Inferior parietal cortex (tissue), 1 donor: ENCODE results near the gene TAC4.

ENCODE experiments used
- DNase-seq: peaks from one replicate; pipeline ENCODE4 v3.0.0-alpha.2; 2016; ENCODE audit errors: extremely low spot score

The TAC4 gene, protein sequence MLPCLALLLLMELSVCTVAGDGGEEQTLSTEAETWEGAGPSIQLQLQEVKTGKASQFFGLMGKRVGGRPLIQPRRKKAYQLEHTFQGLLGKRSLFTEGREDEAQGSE

DNA sequence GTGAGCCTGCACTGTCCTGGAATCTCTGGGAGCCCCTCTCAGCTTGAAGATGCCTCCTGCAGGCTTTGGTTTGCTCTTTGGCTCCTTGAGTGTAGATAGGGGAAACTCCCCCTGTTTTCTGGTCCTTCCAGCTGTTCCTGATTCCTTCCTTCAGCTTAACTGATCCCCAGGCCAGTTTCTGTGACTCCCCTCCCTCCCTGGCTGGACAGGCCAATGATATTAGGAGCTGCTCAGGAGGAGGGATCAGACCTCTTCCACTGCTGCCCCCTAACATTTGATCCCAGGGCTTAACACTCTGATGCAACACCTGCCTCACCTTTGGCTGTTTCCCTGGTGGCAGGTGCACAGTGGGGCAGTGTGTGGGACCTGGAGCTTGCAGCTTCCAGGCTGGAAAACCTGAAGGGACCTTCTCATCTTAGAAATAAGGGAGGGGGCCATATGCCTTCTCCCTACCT, at the start of gene TAC4:
Gene TAC4, minus strand, starts transcription at position 51 of the 455 bp plus-strand sequence. CDS start 52 bp downstream, outside the sequence.
- no peak for DNase-seq

DNA sequence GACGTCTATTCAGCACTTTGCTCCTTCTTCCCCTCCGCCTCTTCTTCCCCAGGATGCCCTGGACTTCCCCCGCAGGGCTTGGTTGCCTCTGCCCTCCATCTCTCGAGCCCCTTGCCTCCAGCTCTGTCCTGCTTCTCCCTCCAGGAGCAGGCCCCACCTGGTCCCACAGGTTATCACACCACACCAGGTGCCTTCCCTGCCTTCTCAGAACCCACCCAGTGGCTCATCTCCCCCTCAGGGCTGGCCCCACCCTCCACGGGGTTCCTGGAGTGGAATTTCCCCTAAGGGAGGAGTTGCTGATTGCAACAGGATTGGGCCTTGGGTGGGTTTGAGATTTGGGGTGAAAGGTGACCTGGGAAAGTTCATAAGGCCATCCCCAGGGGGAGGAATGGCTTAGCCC, 49.0 kb upstream of the TAC4 start:
- DNase-seq: no peak

DNA sequence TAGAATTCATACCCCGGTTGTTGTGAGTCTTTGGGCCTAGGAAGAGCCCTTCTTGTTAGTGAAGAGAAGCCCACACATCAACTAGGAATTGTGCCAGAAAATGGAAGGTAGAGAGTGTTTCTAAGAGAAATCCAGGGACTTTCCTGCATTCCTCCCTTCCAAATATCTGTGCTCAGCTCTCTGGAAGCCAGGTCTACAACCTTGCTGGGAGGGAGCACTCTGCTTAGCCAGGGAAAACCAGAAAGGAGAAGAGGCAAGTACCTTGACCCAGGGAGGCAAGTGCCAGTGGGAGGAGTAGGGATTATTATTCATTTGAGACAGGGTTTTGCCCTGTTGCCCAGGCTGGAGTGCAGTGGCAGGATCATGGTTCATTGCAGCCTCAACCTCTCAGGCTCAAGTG, 48.4 kb upstream of the TAC4 start:
- DNase-seq: no peak

DNA sequence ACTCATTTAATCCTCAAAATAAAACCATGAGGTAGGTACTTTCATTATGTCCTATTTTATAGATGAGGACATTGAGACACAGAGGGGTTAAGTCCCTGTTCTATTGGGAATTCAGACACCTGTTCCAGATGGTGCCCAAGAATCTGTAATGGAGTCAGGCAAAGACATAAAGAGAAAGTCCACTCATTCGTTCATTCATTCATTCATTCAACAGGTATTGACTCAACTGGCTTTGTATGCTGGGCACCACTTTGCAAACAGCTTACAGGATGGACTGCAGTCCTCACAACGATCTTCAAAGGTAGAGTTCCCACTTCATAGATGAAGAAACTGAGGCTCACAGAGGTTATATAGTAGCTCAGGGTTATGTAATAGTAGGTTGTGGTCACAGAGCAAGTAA, 47.9 kb upstream of the TAC4 start:
- DNase-seq: no peak

DNA sequence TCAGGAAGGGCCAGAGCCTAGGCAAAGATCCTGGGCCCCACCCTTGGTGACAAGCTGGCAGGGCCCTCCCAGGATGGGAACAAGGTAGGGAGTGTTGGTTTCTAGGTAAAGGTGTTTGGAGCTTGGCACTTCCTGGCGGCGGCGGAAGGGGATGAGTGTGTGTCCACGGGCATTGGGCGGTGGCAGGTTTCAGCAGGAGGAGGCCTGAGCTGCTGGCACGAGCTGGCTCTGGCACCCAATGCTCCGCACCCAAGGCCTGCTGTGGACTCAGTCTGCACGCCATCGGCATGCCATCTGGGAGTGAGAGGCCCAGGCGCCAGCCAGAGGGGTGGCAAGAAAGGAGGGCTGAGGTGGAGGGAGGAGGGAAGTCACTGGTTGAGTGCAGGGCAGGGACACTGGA, 46.9 kb upstream of the TAC4 start:
- no peak for DNase-seq

DNA sequence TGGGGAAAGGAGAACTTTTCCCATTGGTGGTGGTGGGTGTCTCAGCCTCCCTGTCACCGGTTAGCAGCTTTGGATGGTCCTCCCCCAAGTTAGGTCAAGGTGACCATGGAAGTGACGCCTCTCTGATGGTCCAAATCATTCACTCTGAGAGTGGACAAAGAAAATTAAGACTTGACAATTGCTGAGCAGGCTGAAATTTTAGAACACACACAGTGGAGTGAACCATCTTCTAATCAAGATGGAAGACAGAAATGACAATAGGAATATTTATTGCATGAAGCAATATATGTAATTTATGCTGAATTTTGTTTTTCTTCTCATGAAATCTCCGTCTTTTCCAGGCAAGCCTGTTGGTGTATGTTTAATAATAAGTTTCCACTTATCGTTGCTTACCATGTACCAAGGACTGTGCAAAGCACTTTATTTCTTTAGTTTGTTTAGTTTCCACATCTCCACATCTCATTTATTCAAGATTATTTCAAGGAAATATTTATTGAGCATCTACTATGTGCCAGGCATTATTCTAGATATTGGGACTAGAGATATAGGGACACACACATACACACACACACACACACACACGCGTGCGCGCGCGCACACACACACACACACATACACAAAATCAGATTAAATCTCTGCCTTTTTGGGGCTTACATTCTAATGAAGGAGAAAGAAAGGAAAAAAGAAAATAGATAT, 44.0 kb upstream of the TAC4 start:
- no peak for DNase-seq

DNA sequence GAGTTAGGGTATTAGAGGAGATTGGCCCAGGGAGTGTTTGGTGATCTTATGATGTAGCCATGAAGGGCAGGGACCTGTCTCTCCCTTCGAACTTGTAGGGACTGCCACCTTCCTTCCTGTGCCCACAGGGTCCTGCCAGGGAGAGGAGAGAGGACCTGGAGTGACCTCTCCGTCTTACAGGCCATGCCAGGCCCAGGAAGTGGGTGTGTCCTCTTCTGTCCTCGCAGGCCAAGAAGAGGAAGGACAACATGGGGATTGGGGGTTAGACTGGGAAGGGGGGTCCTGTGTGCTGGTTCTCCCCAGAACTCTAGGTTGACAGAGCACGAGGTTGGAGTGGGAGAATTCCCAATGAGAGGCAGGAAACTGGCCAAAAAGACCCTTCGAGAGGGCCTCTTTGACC, 43.4 kb upstream of the TAC4 start:
- no peak for DNase-seq

DNA sequence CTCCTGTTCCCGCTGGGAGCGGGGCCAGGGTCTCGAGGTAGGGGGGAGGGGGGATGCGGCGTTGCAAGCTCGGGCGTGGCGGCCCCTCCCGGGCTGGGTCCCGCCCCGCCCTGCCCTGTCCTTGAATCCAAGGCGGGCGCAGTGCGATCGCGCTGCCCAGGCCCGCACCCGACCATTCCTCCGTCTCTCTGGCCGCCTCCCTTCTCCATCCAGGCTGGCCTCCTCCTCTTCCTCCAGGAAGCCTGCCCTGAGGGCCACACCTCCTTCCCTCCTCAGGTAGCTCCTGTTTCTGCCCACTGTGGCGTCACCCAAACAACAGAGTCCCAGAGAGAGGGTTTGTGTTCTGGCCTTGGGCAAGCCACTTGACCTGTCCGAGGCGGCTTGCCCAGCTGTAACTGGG, 43.0 kb upstream of the TAC4 start:
- no peak for DNase-seq

DNA sequence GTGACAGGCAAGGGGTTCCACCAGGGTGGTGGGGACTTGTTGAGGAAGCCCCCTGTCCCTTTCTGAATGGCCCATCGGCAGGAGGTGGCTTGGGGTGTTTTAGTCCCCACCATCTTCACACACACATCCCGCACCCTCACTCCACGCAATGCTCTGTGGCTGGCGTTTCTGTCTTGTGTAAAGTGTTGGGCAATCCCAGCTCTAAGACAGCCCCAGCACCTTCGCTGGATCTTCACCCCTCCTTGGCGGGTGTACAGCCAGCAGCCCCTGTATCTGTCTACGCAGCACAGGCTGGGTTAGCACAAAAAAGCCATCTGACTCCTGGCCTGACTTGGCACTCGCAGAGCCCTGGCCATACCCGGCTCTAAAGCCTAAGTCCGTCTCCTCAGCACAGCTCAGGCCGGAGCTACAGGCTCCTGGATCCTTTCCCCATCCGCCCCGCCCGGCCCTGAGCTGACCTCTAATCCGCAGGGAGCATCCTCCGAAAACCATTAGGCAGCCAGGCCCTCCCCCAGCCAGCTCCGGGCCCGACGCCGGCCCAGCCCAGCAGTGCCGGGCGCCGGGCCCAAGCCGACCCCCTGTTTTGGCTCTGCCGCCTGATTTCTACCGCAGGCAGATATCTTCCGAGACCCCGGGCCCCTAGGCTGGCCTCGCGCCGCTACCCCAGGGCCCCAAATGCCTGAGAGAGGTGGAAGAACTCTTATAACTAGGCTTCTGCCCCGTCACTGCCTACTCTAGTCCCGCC, 42.4 kb upstream of the TAC4 start:
- no peak for DNase-seq

DNA sequence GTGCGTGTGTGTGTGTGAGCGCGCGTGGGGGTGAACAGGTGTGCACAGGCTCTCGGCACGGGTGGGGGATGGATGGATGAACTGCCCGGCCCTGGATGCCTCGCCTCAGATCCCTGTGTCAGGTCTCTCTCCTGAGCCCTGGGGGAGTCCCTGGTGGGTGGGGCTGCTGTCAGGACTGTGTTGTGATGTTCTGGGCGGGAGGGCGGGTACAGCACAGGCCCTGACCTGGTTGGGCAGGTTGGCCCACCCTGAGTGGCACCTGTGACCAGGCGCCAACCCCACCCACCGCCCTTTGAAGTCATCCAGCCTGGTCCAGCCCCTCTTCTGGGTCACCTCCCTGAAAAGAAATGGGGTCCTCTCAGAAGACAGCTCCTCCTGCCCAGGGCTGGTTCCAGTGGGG, 41.6 kb upstream of the TAC4 start:
- no peak for DNase-seq

DNA sequence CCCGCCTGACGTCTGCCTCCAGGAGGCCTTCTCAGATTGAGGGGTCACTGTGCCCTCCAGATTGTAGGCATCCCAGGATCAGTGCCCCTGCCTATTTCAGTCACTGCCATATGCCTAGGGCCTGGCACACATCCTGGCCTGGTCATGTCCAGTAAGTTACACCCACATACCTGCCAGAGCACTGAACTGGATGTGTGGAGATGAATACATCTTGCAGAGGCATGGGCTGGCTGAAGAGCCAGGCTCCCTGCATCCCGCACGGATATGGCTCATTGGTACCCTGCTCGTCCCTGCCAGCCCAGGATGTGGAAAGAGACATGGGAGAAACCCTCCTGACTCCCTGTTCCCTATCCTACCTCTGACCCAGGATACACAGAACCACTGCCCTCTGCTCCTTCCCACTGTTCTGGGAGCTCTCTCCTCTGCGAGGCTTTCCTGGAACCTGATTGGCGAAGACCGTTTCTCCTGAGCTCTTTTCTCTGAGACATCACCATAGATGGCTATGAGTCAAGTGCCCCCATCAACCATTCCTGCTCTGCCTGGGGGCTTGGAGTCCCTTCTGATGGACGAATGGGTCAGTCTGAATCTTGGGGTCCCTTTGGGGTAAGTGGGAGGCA, 40.0 kb upstream of the TAC4 start:
- DNase-seq: no peak

DNA sequence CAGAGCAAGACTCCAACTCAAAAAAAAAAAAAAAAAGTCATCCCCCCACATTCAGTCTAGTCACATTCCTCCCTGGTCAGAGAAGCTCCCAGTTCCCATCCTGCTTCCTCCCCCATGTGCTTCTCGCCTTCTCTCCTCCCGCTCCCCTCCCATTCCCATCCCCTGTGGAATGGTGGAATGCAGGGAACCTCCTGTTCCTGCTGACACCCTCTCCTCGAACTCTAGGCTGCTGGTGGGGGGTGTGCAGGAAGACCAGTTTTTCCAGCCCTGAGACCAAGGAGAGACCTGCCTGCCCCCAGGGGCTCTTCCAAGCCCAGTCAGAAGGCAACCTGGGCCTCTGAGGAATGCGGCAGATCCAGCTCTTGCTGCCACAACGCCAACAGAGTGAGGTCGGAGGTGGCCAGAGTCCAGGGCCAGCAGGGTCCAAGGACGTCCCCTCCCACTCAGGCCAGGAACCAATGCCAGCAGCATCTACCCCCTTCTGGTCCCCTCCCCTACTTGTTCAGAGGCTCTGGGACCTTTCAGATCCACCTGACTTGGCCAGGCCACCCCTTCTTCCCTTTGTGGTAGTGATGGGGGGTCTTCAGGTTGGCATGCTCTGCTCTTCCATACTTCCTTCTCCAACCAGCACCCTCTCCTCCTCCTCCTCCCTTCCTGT, 39.3 kb upstream of the TAC4 start:
- no peak for DNase-seq

DNA sequence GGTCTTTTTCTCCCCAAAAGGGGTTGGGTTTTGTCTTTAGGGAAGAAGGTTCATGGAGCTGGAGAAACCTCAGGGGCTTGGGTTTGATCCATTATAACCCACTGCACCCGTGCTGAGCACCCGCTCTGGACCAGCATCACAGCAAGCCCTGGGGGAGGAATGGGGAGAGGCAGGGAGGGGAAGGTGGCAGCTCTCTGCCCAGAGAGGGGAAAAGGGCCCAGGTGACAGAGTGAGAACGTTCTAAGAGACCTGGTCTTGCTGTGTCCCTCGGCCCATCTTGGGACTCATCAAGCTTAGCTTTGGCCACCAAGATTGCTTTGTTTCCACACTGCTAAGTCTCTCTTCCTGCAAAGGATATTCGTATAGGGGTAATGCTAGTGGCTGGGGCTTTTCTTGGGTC, 38.2 kb upstream of the TAC4 start:
- no peak for DNase-seq

DNA sequence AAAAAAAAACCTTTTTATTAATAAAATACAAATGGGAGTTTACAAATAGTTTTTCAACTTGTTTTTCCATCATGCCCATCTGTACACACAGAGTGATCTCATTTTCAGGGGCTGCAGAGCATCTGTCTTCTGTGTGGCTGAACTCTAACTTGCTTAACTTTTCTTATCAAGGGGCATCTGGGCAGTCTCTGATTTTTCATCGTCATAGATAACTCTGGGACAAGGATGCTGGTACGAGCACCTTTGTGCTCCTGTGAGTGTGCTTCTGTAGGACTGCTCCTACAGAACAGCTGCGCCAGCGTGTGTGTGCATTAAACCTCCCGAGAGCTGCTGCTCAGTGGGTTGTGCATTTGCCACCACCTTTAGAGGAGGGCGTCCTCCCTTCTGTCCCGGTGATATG, 34.6 kb upstream of the TAC4 start:
- DNase-seq: no peak

DNA sequence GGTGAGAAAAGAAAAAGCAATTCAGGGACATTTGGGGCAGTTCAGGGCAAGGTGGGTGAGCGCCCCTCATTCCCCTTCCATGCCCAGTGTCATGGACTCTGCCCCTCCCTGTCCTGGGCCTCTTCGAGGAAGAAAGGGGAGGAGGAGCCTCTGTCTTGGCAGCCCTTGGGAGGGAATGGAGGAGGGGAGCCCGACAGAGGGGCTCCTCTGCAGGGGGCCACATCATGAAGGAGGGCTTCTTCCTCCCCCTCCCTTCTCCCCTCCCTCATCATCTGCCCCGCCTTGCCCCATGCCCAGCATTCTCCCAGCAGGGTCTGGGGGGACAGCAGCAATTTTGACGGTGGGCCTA, 33.2 kb upstream of the TAC4 start:
- DNase-seq: no peak

DNA sequence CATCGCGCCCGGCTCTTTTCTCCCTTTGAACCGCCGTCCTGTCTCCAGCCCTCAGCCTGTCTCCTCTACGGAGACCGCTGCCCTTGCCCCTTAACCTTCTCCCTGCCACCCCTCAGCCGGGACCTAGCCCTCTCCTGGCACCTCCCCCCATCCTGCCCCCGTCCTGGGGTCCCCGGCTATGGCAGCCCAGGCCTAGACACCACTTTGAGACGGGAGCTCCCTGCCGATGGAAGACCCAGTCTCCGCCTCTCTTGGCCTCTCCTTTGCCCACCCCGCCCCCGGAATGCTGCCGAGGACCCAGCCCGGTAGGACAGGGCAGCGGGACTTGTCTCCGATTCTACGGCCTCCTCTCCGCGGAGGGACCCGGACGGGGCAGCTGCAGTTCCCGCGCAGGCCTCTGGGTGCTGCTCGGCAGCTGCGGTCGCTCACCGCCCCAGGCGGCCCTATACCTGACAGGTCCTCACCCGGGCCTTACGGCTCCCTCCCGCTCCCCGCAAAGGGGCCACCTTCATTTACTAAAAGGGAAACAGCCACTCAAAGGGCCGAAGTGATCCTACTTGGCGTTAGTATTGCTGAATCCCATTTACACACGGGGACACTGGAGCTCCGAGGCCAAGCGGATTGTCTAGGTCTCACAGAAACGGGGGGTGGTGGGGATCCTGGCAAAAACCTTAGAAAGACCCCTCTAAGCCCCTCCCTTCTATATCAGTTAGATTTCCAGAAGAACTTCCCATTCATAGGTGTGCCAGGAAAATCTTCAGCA, 32.6 kb upstream of the TAC4 start:
- DNase-seq: peak; percentile 32

DNA sequence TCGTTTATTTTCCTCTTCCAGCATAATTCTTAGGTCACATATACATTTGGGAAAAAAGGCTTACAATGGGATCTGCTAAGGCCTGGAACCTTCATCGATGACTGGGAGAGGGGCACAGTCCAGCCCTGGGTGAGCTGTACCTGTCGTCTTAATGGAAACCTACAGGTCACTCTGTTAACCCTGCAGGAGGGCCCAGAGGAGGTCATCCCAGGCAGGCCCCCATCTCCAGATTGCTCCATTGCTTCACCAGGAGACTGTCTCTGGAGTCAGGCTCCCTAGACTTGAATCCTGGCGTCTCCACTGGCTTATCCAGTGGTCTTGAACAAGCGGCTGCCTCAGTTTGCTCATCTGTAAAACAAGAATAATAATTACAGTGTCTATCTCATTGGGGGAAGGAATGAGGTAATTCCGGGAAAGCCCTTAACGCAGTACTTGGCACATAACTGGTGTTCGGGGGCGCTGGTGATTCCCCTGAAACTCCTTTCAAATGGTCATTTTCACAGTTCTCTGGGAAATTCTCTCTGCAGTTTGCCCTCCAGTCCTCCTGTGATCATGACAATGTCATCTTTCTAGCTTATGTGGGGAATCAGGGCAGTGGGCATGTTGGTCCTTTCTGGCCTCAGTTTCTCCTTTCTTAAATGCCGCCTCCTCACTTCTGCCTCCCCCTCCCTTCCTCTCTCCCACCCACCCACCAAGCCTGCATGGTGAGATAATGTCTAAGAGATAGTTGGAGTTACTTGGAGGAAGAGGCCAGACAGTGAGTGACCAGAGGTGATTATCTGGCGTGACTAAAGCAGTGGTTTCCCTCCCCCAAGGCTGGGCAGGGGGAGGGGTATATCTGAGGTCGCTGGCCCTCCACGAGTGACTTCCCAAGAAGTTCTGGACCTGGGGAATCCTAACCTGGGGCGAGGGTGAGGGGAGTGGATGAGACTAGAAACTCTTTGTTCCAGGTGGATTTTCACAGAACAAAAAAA, 31.3 kb upstream of the TAC4 start:
- no peak for DNase-seq

DNA sequence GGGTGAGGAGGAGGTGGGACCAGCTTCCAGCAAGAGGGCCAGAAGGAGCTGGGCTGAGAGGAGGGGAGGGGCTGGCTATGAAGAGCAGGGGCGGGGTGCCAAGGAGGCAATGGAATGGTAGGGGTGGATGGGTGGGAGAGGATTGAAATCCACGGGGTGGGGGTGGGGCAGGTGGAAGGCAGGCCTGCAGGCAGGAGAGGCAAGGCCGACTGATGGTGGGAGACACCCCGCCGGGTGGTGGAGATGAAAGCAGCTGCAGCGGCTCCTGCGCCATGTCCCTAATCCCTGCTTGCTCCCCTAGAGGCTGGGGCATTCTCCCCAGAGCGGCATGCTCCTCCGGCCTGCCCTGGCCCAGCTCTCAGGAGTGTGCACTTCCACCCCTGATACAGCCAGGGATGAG, 27.8 kb upstream of the TAC4 start:
- no peak for DNase-seq

DNA sequence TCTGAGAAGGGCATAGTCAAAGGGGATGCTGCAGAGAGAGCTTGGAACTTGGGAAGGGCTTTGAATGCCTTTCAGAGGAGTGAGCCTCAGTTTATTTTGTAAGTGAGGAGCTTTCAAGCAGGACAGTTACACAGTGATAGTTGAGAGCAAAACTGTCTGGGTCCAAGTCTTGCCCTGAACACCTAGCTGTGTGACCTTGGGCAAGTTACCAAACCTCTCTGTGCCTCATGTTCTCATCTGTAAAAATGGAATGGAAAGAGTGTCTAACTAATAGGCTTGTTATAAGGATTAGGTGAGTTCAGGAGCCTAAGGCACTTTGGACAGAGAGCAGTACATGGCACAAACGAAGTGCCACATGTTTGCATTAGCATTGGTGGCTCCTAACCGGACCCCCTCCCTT, 27.0 kb upstream of the TAC4 start:
- DNase-seq: no peak

DNA sequence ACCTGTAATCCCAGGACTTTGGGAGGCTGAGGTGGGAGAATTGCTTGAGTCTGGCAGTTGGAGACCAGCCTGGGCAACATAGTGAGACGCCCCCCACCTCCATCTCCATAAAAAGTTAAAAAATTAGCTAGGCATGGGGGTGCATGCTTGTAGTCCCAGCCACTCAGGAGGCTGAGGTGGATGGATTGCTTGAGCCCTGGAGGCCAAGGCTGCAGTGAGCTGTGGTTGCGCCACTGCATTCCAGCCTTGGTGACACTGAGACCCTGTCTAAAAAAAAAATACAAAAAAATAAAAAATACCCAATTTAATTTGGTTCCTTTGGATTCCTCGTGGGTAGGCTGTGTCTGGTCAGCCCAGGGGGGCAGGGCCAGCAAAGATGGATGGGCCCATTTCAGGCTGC, 26.1 kb upstream of the TAC4 start:
- DNase-seq: no peak
